Uterus (tissue), 4 donors: Measurements from ENCODE around the gene WDR64. TPM values are rescaled to one million over a fixed set of nuclear protein-coding genes. Genes with fewer than 3 reads are reported as not detected.
A peak's percentile ranks its signal among the peaks of the same experiment; 100 is the strongest.

Experiments used
- DNase-seq, 2 donors: peaks; one replicate each; pipeline ENCODE4 v3.0.0-alpha.2; 2019 to 2020
- H3K27ac ChIP-seq, 2 donors: fragments of 200-600 bp; sonication (generic); 1 replicate in 1 of 2; 2 replicates in 1 of 2; pipeline ENCODE4 v1.5.1; 2016 to 2018
- H3K27me3 ChIP-seq, 2 donors: fragments of 200-600 bp; sonication (generic); one replicate each; pipeline ENCODE4 v1.5.1; 2018 to 2019; ENCODE audit warnings: control low read depth in 1 of 2
- H3K36me3 ChIP-seq, 2 donors: fragments of 200-600 bp; sonication (generic); one replicate each; pipeline ENCODE4 v1.5.1; 2019; ENCODE audit warnings: control low read depth in 1 of 2
- H3K4me1 ChIP-seq, 2 donors: fragments of 200-600 bp; sonication (generic); one replicate each; pipeline ENCODE4 v1.5.1; 2018 to 2019; ENCODE audit warnings: control low read depth in 1 of 2
- H3K4me3 ChIP-seq, 2 donors: fragments of 200-600 bp; sonication (generic); 1 replicate in 1 of 2; 2 replicates in 1 of 2; pipeline ENCODE4 v1.5.1; 2018 to 2019; ENCODE audit warnings: mild to moderate bottlenecking in 1 of 2
- H3K9me3 ChIP-seq, 2 donors: fragments of 200-600 bp; sonication (generic); one replicate each; pipeline ENCODE4 v1.5.1; 2019; ENCODE audit warnings: control low read depth in 1 of 2
- CTCF ChIP-seq, 4 experiments: fragments of 200-600 bp in 2 of 4; fragments of 450-650 bp in 2 of 4; sonication (generic) in 2 of 4; IDR thresholded peaks; one replicate each; pipeline ENCODE4 v1.5.1; 2016 to 2019; ENCODE audit warnings: antibody characterized with exemption in 4 of 4, mild to moderate bottlenecking in 2 of 4, moderate library complexity in 1 of 4
- POLR2A ChIP-seq, 2 donors: fragments of 450-650 bp; IDR thresholded peaks; one replicate each; pipeline ENCODE4 v1.6.1; 2016; ENCODE audit warnings: antibody characterized with exemption in 2 of 2, mild to moderate bottlenecking in 1 of 2, moderate library complexity in 1 of 2
- intact Hi-C: fragments of 100-400 bp; cut with DNase I; formaldehyde crosslinking; loops from one replicate; pipeline ENCODE4 v1.15.1; 2023; ENCODE audit warnings: low total_unique reads
- total RNA-seq, 4 donors: library from RNA; depleted of rRNA in 3 of 4; stranded (reverse); fragments of >200 nt in 3 of 4; gene quantifications; one replicate each; pipeline versions ENCODE4 v1.1.0 to v1.2.4, GENCODE V29; 2014 to 2023
- donor health status: DM: yes; HTN: yes; CAD: no.

The WDR64 gene
- total RNA-seq, 4 donors from 2014 or later: 0.21 TPM; not detected in 3

- Histone ChIP-seq H3K4me1 (no peaks in the 10 kb centered on the region), H3K36me3 (no peaks in the 10 kb centered on the region), H3K4me3 (no peak overlapping the region), H3K27ac (no peak overlapping the region), H3K9me3 (no peaks in the 10 kb centered on the region), H3K27me3 (no peaks in the 10 kb centered on the region)
- DNase-seq: no peak
- TF ChIP-seq CTCF (IDR thresholded peaks at IDR 0.05): no peak
- no peak for TF ChIP-seq POLR2A (IDR thresholded peaks at IDR 0.05)
- intact Hi-C loops: no loop called here
Observed at GRCh38 chr1:241827264-241827663, 175.2 kb downstream of the WDR64 start.

GRCh38 chr1:241828463-241829021, 176.5 kb downstream of the WDR64 start:
- no peak for TF ChIP-seq CTCF (IDR thresholded peaks at IDR 0.05)
- no peak for TF ChIP-seq POLR2A (IDR thresholded peaks at IDR 0.05)
- Histone ChIP-seq H3K4me1 (no peaks in the 10 kb centered on the region), H3K27ac (no peak overlapping the region), H3K36me3 (no peaks in the 10 kb centered on the region), H3K9me3 (no peaks in the 10 kb centered on the region), H3K4me3 (no peak overlapping the region), H3K27me3 (no peaks in the 10 kb centered on the region)
- intact Hi-C loops: no loop called here
- no peak for DNase-seq

- no peaks in the 10 kb centered on the region for H3K27me3 ChIP-seq
- H3K36me3 ChIP-seq: no peaks in the 10 kb centered on the region
- H3K4me1 ChIP-seq: no peaks in the 10 kb centered on the region
- H3K4me3 ChIP-seq: no peak overlapping the region
- no peak overlapping the region for H3K27ac ChIP-seq
- no peak for DNase-seq
- no peak for TF ChIP-seq POLR2A (IDR thresholded peaks at IDR 0.05)
- TF ChIP-seq CTCF (IDR thresholded peaks at IDR 0.05): no peak
- intact Hi-C loops: no loop called here
- H3K9me3 ChIP-seq: no peaks in the 10 kb centered on the region
Observed at GRCh38 chr1:241829468-241829867, 177.4 kb downstream of the WDR64 start.

GRCh38 chr1:241834733-241835377, 182.8 kb downstream of the WDR64 start:
- no peaks in the 10 kb centered on the region for H3K27me3 ChIP-seq
- no peak overlapping the region for H3K4me3 ChIP-seq
- no peaks in the 10 kb centered on the region for H3K9me3 ChIP-seq
- H3K36me3 ChIP-seq: no peaks in the 10 kb centered on the region
- H3K4me1 ChIP-seq: no peaks in the 10 kb centered on the region
- DNase-seq: no peak
- intact Hi-C loops: no loop called here
- TF ChIP-seq CTCF (IDR thresholded peaks at IDR 0.05): peak; percentile 10 to 30 (median 24)
- TF ChIP-seq POLR2A (IDR thresholded peaks at IDR 0.05): no peak
- H3K27ac ChIP-seq: no peak overlapping the region

- Histone ChIP-seq H3K9me3 (no peaks in the 10 kb centered on the region), H3K4me1 (no peaks in the 10 kb centered on the region), H3K36me3 (no peaks in the 10 kb centered on the region), H3K27me3 (no peaks in the 10 kb centered on the region), H3K4me3 (no peak overlapping the region), H3K27ac (no peak overlapping the region)
- intact Hi-C loops: no loop called here
- no peak for DNase-seq
- no peak for TF ChIP-seq CTCF (IDR thresholded peaks at IDR 0.05)
- TF ChIP-seq POLR2A (IDR thresholded peaks at IDR 0.05): no peak
Observed at GRCh38 chr1:241836941-241837340, 184.9 kb downstream of the WDR64 start.
